Hepatocyte (in vitro differentiated cells): ENCODE results near the gene RBM38.

Source experiments
- EZH2 ChIP-seq: fragments of 200-600 bp; sonication (generic); IDR thresholded peaks from 2 replicates; pipeline ENCODE4 v1.6.1; 2016; ENCODE audit warnings: antibody characterized with exemption, mild to moderate bottlenecking, borderline replicate concordance
- TF ChIP-seq, protein P1 (sequence below): fragments of 200-600 bp; sonication (generic); IDR thresholded peaks from 2 replicates; pipeline ENCODE4 v1.5.1; 2016; ENCODE audit warnings: antibody characterized with exemption, mild to moderate bottlenecking; ENCODE audit not compliant: poor library complexity

GRCh38 chr20:57382516-57382915 is 8.7 kb upstream of the RBM38 start:
- TF ChIP-seq, protein P1, sequence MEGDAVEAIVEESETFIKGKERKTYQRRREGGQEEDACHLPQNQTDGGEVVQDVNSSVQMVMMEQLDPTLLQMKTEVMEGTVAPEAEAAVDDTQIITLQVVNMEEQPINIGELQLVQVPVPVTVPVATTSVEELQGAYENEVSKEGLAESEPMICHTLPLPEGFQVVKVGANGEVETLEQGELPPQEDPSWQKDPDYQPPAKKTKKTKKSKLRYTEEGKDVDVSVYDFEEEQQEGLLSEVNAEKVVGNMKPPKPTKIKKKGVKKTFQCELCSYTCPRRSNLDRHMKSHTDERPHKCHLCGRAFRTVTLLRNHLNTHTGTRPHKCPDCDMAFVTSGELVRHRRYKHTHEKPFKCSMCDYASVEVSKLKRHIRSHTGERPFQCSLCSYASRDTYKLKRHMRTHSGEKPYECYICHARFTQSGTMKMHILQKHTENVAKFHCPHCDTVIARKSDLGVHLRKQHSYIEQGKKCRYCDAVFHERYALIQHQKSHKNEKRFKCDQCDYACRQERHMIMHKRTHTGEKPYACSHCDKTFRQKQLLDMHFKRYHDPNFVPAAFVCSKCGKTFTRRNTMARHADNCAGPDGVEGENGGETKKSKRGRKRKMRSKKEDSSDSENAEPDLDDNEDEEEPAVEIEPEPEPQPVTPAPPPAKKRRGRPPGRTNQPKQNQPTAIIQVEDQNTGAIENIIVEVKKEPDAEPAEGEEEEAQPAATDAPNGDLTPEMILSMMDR = no peak
- no peak for TF ChIP-seq EZH2
